Kasumi-1 (cell line): ENCODE measurements around the gene CRTAP.
A peak's percentile ranks its signal among the peaks of the same experiment; 100 is the strongest.
"Not testable (repeated sequence)": the region's sequence is repeated elsewhere in the genome, so short reads cannot be mapped to it uniquely, and the experiment has no call there.

Experiments used
- DNase-seq, 2 experiments: peaks; one replicate each; lab custom pipeline; 2025; lab: John Stamatoyannopoulos, UW

CRTAP gene

DNA sequence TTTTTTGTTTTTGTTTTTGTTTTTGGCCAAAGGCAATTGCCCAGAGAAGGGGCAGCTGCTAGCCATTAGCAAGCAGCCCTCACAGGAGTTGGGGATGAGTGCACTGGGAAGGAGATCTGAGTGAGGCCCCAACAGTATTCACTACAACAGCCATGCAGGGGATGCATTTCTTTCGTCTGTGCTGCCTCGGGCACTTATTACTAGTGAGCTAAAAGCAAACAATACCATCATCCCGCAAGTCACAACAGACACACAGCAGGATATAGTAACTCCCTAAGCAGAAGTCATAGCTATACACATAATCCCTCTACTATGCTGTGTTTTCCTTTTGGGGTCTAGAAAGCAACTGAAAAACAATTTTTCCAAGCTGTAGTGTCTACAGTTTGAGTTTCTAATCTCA is 27.2 kb downstream of the CRTAP start:
- DNase-seq, result no peak

DNA sequence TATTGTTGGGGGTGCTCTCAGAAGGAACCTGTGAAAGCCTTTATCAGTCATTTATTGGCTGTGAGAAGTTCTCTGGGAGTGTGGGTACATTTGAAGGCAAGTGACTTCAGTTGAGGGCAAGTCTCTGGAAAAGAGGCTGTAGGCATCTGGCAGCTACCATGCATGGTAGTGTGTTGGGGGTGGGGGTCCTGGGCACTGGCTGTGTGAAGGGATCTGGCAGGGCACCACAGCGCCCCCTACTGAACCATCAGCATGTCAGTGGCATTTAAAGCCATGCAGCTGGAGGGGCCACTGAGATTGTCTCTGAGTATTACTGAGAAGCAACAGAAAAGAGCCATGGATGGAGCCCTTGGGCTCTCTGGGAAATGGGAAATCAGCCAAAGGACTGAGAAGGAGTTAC is 30.6 kb downstream of the CRTAP start:
- DNase-seq, result no peak

GRCh38 chr3:33145221-33145900 is 31.5 kb downstream of the CRTAP start:
- no peak for DNase-seq

DNA sequence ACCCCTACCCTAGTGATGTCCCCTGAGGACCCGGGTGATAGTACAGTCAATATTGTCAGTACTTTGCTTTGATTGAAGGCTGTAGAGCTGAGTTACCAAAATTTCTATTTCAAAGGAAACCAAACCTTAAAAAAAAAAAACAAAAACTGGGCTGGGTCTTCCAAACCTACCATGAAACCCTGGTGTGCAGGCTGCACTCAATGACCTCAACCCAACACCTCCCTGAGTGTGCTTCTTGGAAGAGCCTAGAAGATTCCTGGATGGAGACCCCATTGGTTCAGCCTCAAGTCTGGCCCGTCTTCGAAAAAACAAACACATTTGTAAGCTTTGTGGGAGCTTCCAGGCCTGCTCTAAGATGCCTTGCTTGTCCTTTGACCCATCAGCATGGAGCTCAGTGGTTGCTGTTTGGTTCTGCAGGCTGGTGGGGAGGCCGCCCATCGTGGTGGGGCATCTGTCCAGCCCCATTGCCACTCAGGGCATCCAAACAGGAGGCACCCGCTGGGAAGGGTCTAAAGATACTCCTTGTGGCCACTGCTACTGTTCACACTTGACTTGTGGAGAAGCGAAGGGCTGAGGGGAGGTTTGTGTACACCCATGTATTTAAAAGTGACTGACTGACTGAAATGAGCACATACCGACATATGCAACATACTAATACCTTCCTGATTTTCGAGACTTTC is 32.2 kb downstream of the CRTAP start:
- no peak for DNase-seq

DNA sequence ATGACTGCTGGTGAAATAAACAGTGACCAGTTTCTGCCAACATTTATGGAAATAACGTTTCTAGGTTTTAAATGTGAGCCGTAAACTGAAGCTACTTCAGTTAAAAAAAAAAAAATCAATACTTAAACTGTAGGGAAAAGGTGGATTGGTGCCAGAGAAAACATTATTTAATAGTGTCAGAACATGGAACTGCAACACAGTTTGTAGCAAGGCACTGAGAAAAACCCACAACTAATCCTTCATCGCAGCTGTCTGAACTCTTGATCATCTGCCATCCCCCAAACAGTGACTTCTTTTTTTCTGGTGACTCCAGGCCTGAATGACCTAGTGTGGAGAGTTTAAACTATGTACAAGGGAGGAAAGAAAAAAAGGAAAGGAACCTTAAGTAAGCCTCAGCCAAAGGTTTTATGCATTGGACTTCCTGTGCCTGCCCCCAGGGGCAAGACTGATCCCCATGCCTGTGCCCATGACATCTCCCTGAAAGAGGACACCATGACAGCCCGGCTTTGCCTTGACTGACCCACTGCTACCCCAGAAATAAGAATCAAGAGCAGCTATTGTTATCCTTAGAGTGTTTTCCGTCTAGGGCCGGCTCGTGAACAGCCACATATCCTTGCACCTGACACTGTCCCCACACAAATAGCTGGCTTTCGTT is 33.1 kb downstream of the CRTAP start:
- peak; percentile 42 to 56 for DNase-seq

DNA sequence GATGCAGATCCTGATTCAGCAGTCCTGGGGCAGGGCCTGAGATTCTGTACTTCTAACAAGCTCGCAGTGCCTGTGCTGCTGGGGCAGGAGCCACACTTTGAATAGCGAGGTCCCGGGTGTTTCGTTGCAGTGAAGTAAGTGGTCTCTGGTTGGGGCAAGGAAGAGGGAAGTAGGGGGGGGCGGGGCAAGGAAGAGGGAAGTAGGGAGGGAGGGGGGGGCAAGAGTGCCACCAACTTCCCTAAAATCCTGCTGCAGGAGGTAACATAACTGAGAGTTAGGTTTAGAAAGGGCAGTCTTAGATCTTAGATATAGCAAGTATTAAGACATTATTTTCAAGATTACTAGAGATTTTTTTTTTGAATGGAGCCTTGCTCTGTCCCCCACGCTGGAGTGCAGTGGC is 35.5 kb downstream of the CRTAP start:
- peak; percentile 63 to 68 for DNase-seq

GRCh38 chr3:33152363-33153360 is 38.8 kb downstream of the CRTAP start:
- DNase-seq, result no peak

GRCh38 chr3:33153782-33154181 is 40.0 kb downstream of the CRTAP start:
- DNase-seq, result no peak

GRCh38 chr3:33155301-33155700 is 41.5 kb downstream of the CRTAP start:
- no peak for DNase-seq

DNA sequence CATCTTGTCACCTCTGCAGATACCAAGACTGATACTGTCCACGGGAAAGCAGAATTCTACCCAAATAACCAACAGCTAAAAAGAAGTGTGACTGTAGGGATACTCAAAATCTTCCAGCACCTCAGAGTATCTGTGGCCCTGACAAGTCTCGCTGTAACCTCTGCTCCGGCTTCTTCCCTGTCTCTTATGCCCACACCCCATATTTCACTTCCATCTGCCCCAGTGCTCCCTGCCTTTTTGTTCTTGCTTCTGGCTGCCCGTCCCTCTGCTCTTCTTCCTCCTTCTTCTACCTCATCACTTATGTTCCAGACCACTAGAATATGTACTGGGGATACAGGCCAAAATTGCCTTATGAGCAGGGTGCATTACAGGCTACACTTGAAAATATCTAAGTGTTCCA is 45.4 kb downstream of the CRTAP start:
- no peak for DNase-seq

DNA sequence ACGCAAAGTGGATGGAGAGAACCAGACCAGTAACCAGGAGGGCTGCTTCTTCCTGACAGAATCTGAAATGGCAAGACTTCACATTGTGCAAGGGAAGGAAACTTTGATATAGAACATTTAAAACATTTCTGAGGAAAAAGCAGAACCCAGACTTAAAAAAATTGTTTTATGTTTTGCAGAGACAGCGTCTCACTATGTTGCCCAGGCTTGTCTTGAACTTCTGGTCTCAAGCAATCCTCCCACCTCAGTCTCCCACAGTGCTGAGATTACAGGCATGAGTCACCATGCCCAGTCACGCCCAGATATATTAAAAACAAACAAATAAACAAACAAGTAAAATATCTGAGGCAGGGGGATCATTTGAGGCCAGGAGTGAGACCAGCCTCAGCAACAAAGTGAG is 46.2 kb downstream of the CRTAP start:
- DNase-seq, result no peak

- not testable (repeated sequence) for DNase-seq
Observed at GRCh38 chr3:33162621-33163020, 48.8 kb downstream of the CRTAP start.

DNA sequence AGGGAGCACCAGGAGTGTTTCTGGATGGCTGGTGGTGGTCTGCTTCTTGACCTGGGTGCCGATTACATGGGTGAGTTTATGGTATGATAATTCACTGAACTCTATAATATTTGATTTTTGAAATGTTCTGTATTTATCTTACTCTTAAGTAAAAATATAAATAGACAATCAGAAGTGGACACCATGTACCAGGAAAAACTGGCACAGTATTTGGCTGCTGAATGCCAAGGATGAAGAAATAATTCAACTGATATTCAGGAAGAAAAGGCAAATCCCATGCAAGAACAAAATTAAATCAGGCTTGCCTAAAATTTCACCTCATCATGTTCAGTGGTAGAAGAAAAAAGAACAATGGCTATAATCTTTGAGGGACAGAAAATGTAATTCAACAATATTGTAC is 51.6 kb downstream of the CRTAP start:
- no peak for DNase-seq

DNA sequence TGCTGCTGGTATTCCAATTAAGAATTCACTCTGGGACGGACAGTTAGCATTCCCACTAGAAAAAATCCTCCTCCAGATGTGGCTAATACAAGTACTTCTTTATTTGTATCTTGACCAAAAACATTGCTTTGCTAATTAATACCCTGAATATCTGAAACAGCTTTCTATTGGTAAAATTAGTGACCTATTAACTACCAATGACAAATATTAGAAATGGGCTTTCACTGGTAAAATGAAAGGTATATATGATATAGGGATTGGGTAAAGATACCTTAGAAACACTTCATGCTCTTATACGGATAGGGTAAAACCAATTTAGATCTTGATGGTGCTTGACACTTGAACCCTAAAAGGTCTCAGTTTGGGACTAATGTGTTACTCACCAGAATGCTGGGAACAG is 52.3 kb downstream of the CRTAP start:
- DNase-seq, result no peak

DNA sequence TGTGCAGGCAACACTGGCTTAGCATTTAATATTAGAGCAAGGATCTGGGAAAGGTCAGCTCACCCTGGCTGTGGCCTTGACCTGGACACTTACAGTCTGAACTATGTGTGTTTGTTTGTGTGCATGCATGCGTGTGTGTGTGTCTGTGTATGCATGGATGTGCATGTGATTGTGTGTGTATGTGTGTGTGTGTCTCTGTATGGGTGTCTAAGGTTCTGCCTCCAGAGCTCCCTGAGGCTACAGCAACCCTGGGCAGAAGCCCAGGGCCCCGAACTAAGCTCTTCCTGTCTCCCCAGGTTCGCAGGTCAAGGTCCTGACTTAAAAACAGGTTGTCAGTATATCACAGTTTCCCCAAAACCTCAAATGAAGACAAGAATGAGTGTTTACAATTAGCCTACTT is 53.5 kb downstream of the CRTAP start:
- no peak for DNase-seq

DNA sequence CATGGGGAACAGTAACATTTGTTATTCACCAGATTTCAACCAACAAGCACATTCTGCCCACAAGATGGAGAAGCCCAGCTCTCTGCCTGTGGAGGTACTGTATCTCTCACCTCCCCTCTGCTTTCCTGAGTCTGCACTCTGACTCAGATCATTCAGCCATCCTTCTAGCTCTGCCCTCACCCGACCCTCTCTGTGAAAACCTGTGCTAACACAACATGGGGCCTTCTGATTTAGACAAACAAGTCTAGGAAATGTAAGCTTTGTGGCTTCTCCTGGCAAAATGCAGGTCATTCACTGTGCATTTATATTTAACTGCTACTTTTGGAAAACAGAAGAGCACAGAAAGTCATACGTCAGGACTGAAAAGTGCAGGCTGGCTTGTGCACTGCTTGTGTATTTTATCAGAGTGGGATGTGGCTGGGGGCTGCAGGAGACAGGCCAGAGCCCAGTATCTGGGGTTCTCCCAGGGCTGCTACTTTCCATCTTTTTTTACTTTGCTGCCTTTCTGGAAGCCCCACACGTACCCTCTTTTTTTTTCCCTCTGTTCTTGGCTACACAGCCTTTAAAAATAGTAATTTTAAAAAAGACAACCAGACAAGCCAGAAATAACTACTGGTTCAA is 54.0 kb downstream of the CRTAP start:
- no peak for DNase-seq

- no peak for DNase-seq
Observed at GRCh38 chr3:33170531-33170930, 56.7 kb downstream of the CRTAP start.

GRCh38 chr3:33171580-33171979 is 57.8 kb downstream of the CRTAP start:
- DNase-seq, result peak; percentile 7 to 35

DNA sequence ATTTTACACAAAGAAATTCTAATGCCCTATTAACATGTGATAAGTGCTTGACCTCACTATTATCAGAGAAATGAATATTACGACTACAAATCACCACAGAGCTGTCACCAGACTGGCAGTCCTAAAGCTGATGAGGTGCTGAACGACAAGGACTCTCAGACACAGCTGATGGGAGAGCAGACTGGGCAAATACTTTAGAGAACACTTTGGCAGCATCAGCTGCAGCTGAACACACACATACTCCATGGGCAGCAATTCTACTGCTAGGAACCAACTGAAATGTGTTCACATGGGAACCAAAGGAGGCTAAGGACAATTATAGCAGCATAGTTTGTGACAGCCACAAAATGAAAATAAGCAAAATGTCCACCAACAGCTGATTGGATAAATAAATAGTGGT is 59.3 kb downstream of the CRTAP start:
- DNase-seq, result no peak

GRCh38 chr3:33173672-33174071 is 59.9 kb downstream of the CRTAP start:
- no peak for DNase-seq

DNA sequence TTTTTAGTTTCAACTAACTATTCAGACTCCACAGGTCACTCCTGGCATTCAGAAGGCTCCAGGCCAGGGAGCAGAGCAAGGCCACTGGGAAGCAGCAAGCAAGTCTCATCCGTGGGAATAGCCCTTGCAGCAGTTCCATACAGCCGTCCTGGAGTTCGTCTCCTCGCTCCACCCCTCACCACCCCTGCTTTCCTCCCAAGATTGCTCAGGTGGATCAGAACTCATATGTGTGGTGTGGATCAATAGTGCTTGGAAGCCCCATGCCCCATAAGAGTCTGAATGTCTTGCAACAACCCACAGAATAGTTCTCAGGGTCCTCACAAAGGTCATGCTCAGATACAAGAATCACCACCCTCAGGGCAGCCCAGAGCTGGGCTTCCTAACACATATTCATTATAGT is 60.3 kb downstream of the CRTAP start:
- no peak for DNase-seq
